Keratinocyte (primary cell): ENCODE data around the gene RIPPLY2. TPM values are rescaled to one million over a fixed set of nuclear protein-coding genes. Genes with fewer than 3 reads are reported as not detected.

Experiments
- DNase-seq: peaks from one replicate; pipeline ENCODE4 v3.0.0-alpha.2; 2011; ENCODE audit warnings: low read depth, missing footprints, low spot score
- FAIRE-seq: peaks from 2 replicates; lab custom pipeline; 2011; peaks lifted over from hg19 to GRCh38; lab: Jason Lieb, UNC
- H2AFZ ChIP-seq: 2 replicates; pipeline ENCODE4 v1.6.0; 2012; ENCODE audit warnings: low read length, control low read depth, inconsistent platforms; ENCODE audit not compliant: control insufficient read depth
- H3K27ac ChIP-seq: 2 replicates; pipeline ENCODE4 v1.5.1; 2011; ENCODE audit warnings: low read length; ENCODE audit not compliant: control insufficient read depth, insufficient read depth
- H3K27me3 ChIP-seq: 3 replicates; pipeline ENCODE4 v1.6.0; 2011; ENCODE audit warnings: low read length; ENCODE audit not compliant: control insufficient read depth, insufficient read depth; ENCODE audit errors: extremely low read depth
- H3K36me3 ChIP-seq, 2 experiments: 2 replicates in 1 of 2; 3 replicates in 1 of 2; pipeline ENCODE4 v1.5.1; 2011; ENCODE audit warnings: low read length in 2 of 2, mild to moderate bottlenecking in 1 of 2; ENCODE audit not compliant: control insufficient read depth in 2 of 2, insufficient read depth in 2 of 2; ENCODE audit errors: extremely low read depth in 1 of 2
- H3K4me1 ChIP-seq: 3 replicates; pipeline ENCODE4 v1.5.1; 2011; ENCODE audit warnings: low read length; ENCODE audit not compliant: control insufficient read depth, insufficient read depth; ENCODE audit errors: extremely low read depth
- H3K4me2 ChIP-seq: 3 replicates; pipeline ENCODE4 v1.6.0; 2011; ENCODE audit warnings: low read depth, low read length; ENCODE audit not compliant: control insufficient read depth, insufficient read depth; ENCODE audit errors: extremely low read depth
- H3K4me3 ChIP-seq, 3 experiments: fragments of 200-600 bp in 1 of 3; sonication (generic) in 1 of 3; 2 replicates in 2 of 3; 3 replicates in 1 of 3; pipeline ENCODE4 v1.5.1; 2011 to 2016; ENCODE audit warnings: low read length in 3 of 3, mild to moderate bottlenecking in 3 of 3, control low read depth in 2 of 3, inconsistent platforms in 1 of 3, low read depth in 1 of 3, mixed read lengths in 1 of 3, mixed run types in 1 of 3, moderate library complexity in 1 of 3; ENCODE audit not compliant: control insufficient read depth in 2 of 3, insufficient read depth in 2 of 3; ENCODE audit errors: extremely low read depth in 1 of 3
- H3K79me2 ChIP-seq: 2 replicates; pipeline ENCODE4 v1.6.0; 2012; ENCODE audit warnings: low read length; ENCODE audit not compliant: control insufficient read depth, insufficient read depth
- H3K9ac ChIP-seq: 3 replicates; pipeline ENCODE4 v1.6.0; 2011; ENCODE audit warnings: low read length; ENCODE audit not compliant: control insufficient read depth, insufficient read depth; ENCODE audit errors: extremely low read depth
- H3K9me1 ChIP-seq: 3 replicates; pipeline ENCODE4 v1.6.0; 2011; ENCODE audit warnings: low read length; ENCODE audit not compliant: control insufficient read depth, insufficient read depth; ENCODE audit errors: extremely low read depth
- H3K9me3 ChIP-seq: 2 replicates; pipeline ENCODE4 v1.5.1; 2012; ENCODE audit warnings: low read depth, low read length; ENCODE audit not compliant: control insufficient read depth
- H4K20me1 ChIP-seq: 3 replicates; pipeline ENCODE4 v1.6.0; 2011; ENCODE audit warnings: low read length; ENCODE audit not compliant: control insufficient read depth, insufficient read depth; ENCODE audit errors: extremely low read depth
- CTCF ChIP-seq, 3 experiments: IDR thresholded peaks in 1 of 3; conservative IDR thresholded peaks in 1 of 3; optimal IDR thresholded peaks in 1 of 3; 2 replicates in 2 of 3; 3 replicates in 1 of 3; pipeline versions ENCODE3 to v1.5.1; 2011; ENCODE audit warnings: low read length in 3 of 3, mild to moderate bottlenecking in 3 of 3, moderate library complexity in 2 of 3, control low read depth in 1 of 3, inconsistent platforms in 1 of 3; ENCODE audit not compliant: insufficient read depth in 2 of 3; ENCODE audit errors: extremely low read depth in 1 of 3
- EZH2 ChIP-seq: IDR thresholded peaks from one replicate; pipeline ENCODE4 v1.6.1; 2012; ENCODE audit warnings: inconsistent platforms, mild to moderate bottlenecking, low read length, moderate library complexity
- dilution Hi-C: fragments of 300-500 bp; cut with MboI; formaldehyde crosslinking; loops from one replicate; pipeline ENCODE4 v1.7.0; 2020; ENCODE audit warnings: low sequenced_read_pairs; ENCODE audit not compliant: extremely low pct_ligation_motif_present
- polyA plus RNA-seq, 5 experiments: library from polyadenylated mRNA; depleted of rRNA in 3 of 5; stranded (reverse) in 3 of 5; stranded (forward) in 1 of 5; unstranded in 1 of 5; fragments of >200 nt; gene quantifications; 1 replicate in 1 of 5; 2 replicates in 3 of 5; 3 replicates in 1 of 5; pipeline versions ENCODE4 v1.2.1 to v1.2.3, GENCODE V29; 2011 to 2012; ENCODE audit warnings: missing spikeins in 2 of 5, low read depth in 1 of 5, low replicate concordance in 1 of 5

The RIPPLY2 gene
- polyA plus RNA-seq, 1 donor (not counting 4 experiments of a cell fraction or from before 2014, with no cell fraction given): 0.60 TPM

DNA sequence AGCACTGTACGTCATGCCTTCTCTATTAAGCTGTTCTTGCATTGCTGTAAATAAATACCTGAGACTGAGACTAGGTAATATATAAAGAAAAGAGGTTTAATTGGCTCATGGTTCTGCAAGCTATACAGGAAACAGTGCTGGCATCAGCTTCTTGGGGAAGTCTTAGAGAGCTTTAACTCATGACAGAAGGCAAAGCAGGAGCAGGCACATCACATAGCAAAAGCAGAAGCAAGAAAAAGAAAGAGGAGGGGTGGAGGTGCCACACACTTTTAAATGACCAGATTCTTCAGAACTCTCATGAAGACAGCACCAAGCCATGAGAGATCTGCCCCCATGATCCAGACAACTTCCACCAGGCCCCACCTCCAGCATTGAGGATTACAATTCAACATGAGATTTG, 36.5 kb downstream of the RIPPLY2 start:
- Histone ChIP-seq H3K27ac (no peak overlapping the region), H2AFZ (no peak overlapping the region), H3K4me2 (no peak overlapping the region), H3K4me1 (no peaks in the 10 kb centered on the region), H3K27me3 (no peaks in the 10 kb centered on the region), H4K20me1 (no peaks in the 10 kb centered on the region), H3K9me3 (no peaks in the 10 kb centered on the region), H3K9me1 (no peaks in the 10 kb centered on the region), H3K9ac (no peak overlapping the region), H3K4me3 (no peak overlapping the region), H3K79me2 (peaks cover 3% of the 10 kb centered on the region), H3K36me3 (peaks cover 0 to 2% of the 10 kb centered on the region in 2 experiments)
- dilution Hi-C loops: no loop called here
- no peak for DNase-seq
- FAIRE-seq: no peak
- no peak for TF ChIP-seq EZH2
- TF ChIP-seq CTCF (optimal IDR thresholded peaks at IDR 0.05 in 1 of 3, IDR thresholded peaks at IDR 0.05 in 1 of 3, conservative IDR thresholded peaks at IDR 0.05 in 1 of 3; ENCODE audit: extremely low read depth in 1 of 3, insufficient read depth in 2 of 3, low read length in 3 of 3): no peak

DNA sequence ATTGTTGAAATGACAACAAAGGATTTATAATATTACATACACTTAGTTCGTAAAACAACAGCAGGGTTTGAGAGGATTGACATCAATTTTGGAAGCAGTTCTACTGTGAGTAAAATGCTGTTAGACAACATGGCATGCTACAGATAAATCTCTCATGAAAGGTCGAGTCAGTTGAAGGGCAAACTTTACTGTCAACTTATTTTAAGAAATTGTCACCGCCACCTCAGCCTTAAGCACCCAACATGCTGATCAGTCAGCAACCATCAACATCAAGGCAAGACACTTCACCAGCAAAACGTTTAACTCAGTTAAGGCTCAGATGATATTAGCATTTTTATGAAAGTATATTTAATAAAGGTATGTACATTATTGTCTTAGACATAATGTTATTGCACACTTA, 37.4 kb downstream of the RIPPLY2 start:
- no peak overlapping the region for H3K9ac ChIP-seq
- H3K9me1 ChIP-seq: no peaks in the 10 kb centered on the region
- TF ChIP-seq EZH2 (no peak), CTCF (optimal IDR thresholded peaks at IDR 0.05 in 1 of 3, IDR thresholded peaks at IDR 0.05 in 1 of 3, conservative IDR thresholded peaks at IDR 0.05 in 1 of 3; ENCODE audit: extremely low read depth in 1 of 3, insufficient read depth in 2 of 3, low read length in 3 of 3) (no peak)
- H3K79me2 ChIP-seq: no peaks in the 10 kb centered on the region
- no peak overlapping the region for H3K4me3 ChIP-seq
- DNase-seq (no peak), FAIRE-seq (no peak)
- H3K27ac ChIP-seq: no peak overlapping the region
- peaks cover 0 to 2% of the 10 kb centered on the region in 2 experiments for H3K36me3 ChIP-seq
- no peaks in the 10 kb centered on the region for H3K4me1 ChIP-seq
- H2AFZ ChIP-seq: no peak overlapping the region
- H3K27me3 ChIP-seq: no peaks in the 10 kb centered on the region
- H3K9me3 ChIP-seq: no peaks in the 10 kb centered on the region
- H4K20me1 ChIP-seq: no peaks in the 10 kb centered on the region
- H3K4me2 ChIP-seq: no peak overlapping the region
- dilution Hi-C loops: no loop called here
